Gastrocnemius medialis (tissue), 4 donors: Measurements from ENCODE around the gene FSIP1. TPM values are rescaled to one million over a fixed set of nuclear protein-coding genes. Genes with fewer than 3 reads are reported as not detected.

Experiments used
- ATAC-seq, 2 donors: fragments of 150-250 bp; one replicate each; pipeline ENCODE4 v1.9.1; 2016
- DNase-seq, 2 donors: peaks; one replicate each; pipeline ENCODE4 v3.0.0-alpha.2; 2019
- H3K27ac ChIP-seq, 4 donors: fragments of 200-600 bp; sonication (generic); 1 replicate in 1 of 4; 2 replicates in 3 of 4; pipeline ENCODE4 v1.5.1; 2016 to 2018; ENCODE audit warnings: mild to moderate bottlenecking in 2 of 4, moderate library complexity in 1 of 4
- H3K27me3 ChIP-seq, 3 donors: fragments of 200-600 bp; sonication (generic) in 2 of 3; 1 replicate in 1 of 3; 2 replicates in 2 of 3; pipeline versions ENCODE4 v1.5.1 to v1.6.0; 2016 to 2019; ENCODE audit warnings: mild to moderate bottlenecking in 1 of 3, moderate library complexity in 1 of 3
- H3K36me3 ChIP-seq, 2 donors: fragments of 200-600 bp; sonication (generic) in 1 of 2; one replicate each; pipeline ENCODE4 v1.5.1; 2017 to 2018
- H3K4me1 ChIP-seq, 2 donors: fragments of 200-600 bp; sonication (generic) in 1 of 2; one replicate each; pipeline ENCODE4 v1.5.1; 2016 to 2017; ENCODE audit warnings: mild to moderate bottlenecking in 2 of 2
- H3K4me3 ChIP-seq, 4 donors: fragments of 200-600 bp; sonication (generic) in 3 of 4; 1 replicate in 1 of 4; 2 replicates in 3 of 4; pipeline ENCODE4 v1.5.1; 2016 to 2019; ENCODE audit warnings: mild to moderate bottlenecking in 2 of 4
- H3K9me3 ChIP-seq, 3 donors: fragments of 200-600 bp; sonication (generic) in 2 of 3; 1 replicate in 1 of 3; 2 replicates in 2 of 3; pipeline ENCODE4 v1.5.1; 2016 to 2019
- POLR2A ChIP-seq, 2 donors: fragments of 450-650 bp; IDR thresholded peaks; one replicate each; pipeline ENCODE4 v1.6.1; 2017; ENCODE audit warnings: antibody characterized with exemption in 2 of 2, mild to moderate bottlenecking in 2 of 2, moderate library complexity in 2 of 2
- in situ Hi-C, 4 donors: fragments of 200-750 bp; cut with MboI; loops; one replicate each; pipeline versions ENCODE4 v1.15.0 to v1.8.0; 2017; ENCODE audit warnings: low sequenced_read_pairs in 4 of 4
- intact Hi-C: fragments of 100-400 bp; cut with DNase I; formaldehyde crosslinking; loops from one replicate; pipeline ENCODE4 v1.15.1; 2023; ENCODE audit warnings: low total_unique reads
- total RNA-seq, 4 donors: library from RNA; depleted of rRNA; stranded (reverse); fragments of >200 nt; gene quantifications; one replicate each; pipeline versions ENCODE4 v1.1.0 to v1.2.3, GENCODE V29; 2016
- TF ChIP-seq, protein P1 (sequence below), 5 experiments: fragments of 450-650 bp in 3 of 5; fragments of 200-600 bp in 2 of 5; sonication (generic) in 2 of 5; IDR thresholded peaks in 4 of 5; conservative IDR thresholded peaks in 1 of 5; 1 replicate in 4 of 5; 2 replicates in 1 of 5; pipeline ENCODE4 v1.5.1; 2016 to 2019; ENCODE audit warnings: antibody characterized with exemption in 5 of 5, mild to moderate bottlenecking in 3 of 5, moderate library complexity in 3 of 5

Gene FSIP1
- total RNA-seq, 4 donors from 2014 or later: 0.11 to 23.9 (median 1.0) TPM; not detected in 1

DNA sequence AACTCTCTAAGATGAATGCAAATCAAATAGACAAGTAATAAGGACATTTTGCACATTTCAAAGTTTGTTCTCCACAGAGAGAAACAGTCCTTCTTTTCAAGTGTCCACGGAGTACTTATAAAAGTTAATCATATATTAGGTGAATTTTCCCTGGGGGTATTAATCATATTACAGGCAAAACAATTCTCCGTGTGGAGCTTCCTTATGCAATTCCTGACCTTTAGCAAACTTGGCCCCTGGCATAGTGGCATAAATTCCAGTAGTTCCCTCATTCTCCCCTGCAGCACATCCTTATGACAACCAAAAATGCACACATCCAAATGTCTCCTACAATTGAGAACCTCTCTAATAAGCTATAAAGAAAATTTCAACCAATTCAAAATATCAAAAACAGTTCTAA, 34.4 kb downstream of the FSIP1 start:
- Histone ChIP-seq H3K4me3 (no peak overlapping the region), H3K27me3 (no peaks in the 10 kb centered on the region), H3K9me3 (no peaks in the 10 kb centered on the region), H3K4me1 (peaks cover 0 to 12% of the 10 kb centered on the region in 2 donors), H3K27ac (no peak overlapping the region), H3K36me3 (no peaks in the 10 kb centered on the region)
- ATAC-seq (no peak), DNase-seq (no peak)
- in situ Hi-C loops (no loop called here), intact Hi-C loops (loop anchor here (2.0 kb wide), 1 partner anchor 63 kb away; no protein-coding TSS in a partner anchor)
- no peak for TF ChIP-seq POLR2A (IDR thresholded peaks at IDR 0.05)
- TF ChIP-seq, protein P1, sequence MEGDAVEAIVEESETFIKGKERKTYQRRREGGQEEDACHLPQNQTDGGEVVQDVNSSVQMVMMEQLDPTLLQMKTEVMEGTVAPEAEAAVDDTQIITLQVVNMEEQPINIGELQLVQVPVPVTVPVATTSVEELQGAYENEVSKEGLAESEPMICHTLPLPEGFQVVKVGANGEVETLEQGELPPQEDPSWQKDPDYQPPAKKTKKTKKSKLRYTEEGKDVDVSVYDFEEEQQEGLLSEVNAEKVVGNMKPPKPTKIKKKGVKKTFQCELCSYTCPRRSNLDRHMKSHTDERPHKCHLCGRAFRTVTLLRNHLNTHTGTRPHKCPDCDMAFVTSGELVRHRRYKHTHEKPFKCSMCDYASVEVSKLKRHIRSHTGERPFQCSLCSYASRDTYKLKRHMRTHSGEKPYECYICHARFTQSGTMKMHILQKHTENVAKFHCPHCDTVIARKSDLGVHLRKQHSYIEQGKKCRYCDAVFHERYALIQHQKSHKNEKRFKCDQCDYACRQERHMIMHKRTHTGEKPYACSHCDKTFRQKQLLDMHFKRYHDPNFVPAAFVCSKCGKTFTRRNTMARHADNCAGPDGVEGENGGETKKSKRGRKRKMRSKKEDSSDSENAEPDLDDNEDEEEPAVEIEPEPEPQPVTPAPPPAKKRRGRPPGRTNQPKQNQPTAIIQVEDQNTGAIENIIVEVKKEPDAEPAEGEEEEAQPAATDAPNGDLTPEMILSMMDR (IDR thresholded peaks at IDR 0.05 in 4 of 5, conservative IDR thresholded peaks at IDR 0.05 in 1 of 5): no peak

DNA sequence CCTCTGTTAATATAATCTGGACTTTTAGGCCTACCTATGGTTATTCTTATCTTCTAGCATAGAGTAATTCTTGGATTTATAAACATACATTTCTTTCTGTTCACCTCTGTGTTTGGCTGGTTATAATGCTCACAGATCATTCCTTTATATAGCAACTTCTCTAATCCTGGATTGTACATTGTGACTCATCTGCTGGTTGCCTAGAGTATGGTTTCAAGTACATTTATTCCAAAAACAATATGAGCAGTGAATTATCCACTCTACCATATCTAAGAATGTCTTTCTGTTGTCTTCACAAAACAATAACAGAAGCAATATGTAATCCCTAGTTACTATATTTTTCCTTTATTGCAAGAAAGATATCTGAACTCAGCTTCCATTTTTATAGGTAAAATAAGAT, 35.3 kb downstream of the FSIP1 start:
- intact Hi-C loops: no loop called here

DNA sequence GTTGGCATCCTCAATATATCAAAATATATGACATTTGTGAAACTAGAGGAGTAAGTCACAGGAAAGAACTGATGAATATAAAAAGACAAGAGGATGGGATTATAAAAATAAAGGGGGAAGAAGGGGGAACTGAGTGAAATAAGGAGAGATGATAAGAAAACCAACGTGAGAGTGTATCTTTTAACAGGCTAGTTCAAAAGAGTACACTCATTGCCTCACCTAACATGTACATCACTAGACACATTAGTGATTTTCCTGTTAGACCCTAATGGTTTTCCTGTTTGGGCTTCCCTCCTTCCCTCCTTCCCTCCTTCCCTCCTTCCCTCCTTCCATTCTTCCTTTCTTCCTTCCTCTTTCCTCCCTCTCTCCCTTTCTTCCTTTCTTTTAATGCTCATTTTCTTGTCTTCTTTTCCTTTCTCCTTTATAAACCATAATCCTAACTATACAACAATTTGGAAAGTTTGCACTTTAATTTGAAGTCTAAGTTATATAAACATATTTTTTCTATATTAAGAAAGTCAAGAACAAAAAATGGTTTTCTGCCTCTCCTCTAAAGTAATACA, 35.8 kb downstream of the FSIP1 start:
- no peaks in the 10 kb centered on the region for H3K36me3 ChIP-seq
- intact Hi-C loops (no loop called here), in situ Hi-C loops (no loop called here)
- no peak for TF ChIP-seq POLR2A (IDR thresholded peaks at IDR 0.05)
- TF ChIP-seq, protein P1 (IDR thresholded peaks at IDR 0.05 in 4 of 5, conservative IDR thresholded peaks at IDR 0.05 in 1 of 5): no peak
- no peaks in the 10 kb centered on the region for H3K27me3 ChIP-seq
- ATAC-seq (no peak), DNase-seq (no peak)
- H3K9me3 ChIP-seq: no peaks in the 10 kb centered on the region
- H3K4me1 ChIP-seq: peaks cover 0 to 12% of the 10 kb centered on the region in 2 donors
- peak overlapping the region in 2 of 4 donors; percentile 37 to 51 for H3K27ac ChIP-seq
- no peak overlapping the region for H3K4me3 ChIP-seq

More for the DNA sequence above, 35.3 kb downstream of the FSIP1 start:
- Histone ChIP-seq H3K4me1 (peaks cover 0 to 12% of the 10 kb centered on the region in 2 donors), H3K27ac (peak overlapping the region in 2 of 4 donors; percentile 37 to 51), H3K36me3 (no peaks in the 10 kb centered on the region), H3K27me3 (no peaks in the 10 kb centered on the region), H3K4me3 (no peak overlapping the region), H3K9me3 (no peaks in the 10 kb centered on the region)
- in situ Hi-C loops: no loop called here
- DNase-seq: no peak
- peak; percentile 68 to 86 for ATAC-seq
- TF ChIP-seq, protein P1 (IDR thresholded peaks at IDR 0.05 in 4 of 5, conservative IDR thresholded peaks at IDR 0.05 in 1 of 5): no peak

DNA sequence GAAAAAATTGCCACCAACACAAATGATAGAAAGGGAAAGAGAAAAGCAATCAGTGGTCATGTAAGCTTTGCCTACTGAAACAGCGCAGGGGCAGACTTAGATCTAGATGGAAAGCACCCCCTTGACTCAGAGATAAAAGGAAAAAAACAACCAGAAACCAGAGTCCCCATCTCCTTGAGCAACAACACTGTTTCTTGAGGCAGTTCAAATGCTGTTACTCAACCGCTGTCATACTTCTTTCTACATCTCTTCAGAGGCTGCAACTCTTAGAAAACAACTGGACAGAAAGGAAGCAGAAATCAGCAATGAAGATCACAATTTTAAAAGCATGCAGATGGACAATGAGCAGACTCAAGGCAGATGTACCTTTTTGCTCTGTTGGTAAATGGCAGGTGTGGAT, 36.5 kb downstream of the FSIP1 start:
- TF ChIP-seq POLR2A (IDR thresholded peaks at IDR 0.05): no peak
- TF ChIP-seq, protein P1 (IDR thresholded peaks at IDR 0.05 in 4 of 5, conservative IDR thresholded peaks at IDR 0.05 in 1 of 5): no peak
- H3K4me3 ChIP-seq: no peak overlapping the region
- intact Hi-C loops: no loop called here
- peaks cover 0 to 12% of the 10 kb centered on the region in 2 donors for H3K4me1 ChIP-seq
- H3K9me3 ChIP-seq: no peaks in the 10 kb centered on the region
- no peak overlapping the region for H3K27ac ChIP-seq
- no peak for DNase-seq
- in situ Hi-C loops: no loop called here
- ATAC-seq: no peak
- no peaks in the 10 kb centered on the region for H3K36me3 ChIP-seq
- H3K27me3 ChIP-seq: no peaks in the 10 kb centered on the region

DNA sequence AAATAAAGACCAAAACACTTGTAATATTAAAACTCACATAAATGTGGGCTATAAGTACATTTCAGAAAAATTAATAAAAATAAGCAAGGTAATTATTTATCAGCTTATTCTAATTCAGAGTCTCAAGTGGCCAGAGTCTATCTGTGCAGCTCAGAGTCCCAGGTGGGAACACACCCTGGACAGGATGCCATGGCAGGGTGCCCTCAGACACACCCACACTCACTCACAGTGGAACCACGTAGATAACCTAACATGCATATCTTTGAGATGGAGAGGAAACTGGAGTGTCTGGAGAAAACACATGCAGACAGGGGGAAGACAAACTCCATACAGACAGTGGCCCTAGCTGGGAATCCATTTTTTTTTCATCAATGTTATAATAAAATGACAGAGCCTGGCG, 37.2 kb downstream of the FSIP1 start:
- in situ Hi-C loops: no loop called here

More for the DNA sequence above, 37.2 kb downstream of the FSIP1 start:
- intact Hi-C loops: no loop called here
- Histone ChIP-seq H3K4me1 (peaks cover 0 to 12% of the 10 kb centered on the region in 2 donors), H3K4me3 (no peak overlapping the region), H3K27ac (no peak overlapping the region), H3K27me3 (no peaks in the 10 kb centered on the region), H3K9me3 (no peaks in the 10 kb centered on the region), H3K36me3 (no peaks in the 10 kb centered on the region)
- DNase-seq: no peak
- TF ChIP-seq POLR2A (IDR thresholded peaks at IDR 0.05): no peak
- TF ChIP-seq, protein P1 (IDR thresholded peaks at IDR 0.05 in 4 of 5, conservative IDR thresholded peaks at IDR 0.05 in 1 of 5): no peak
- ATAC-seq: no peak
